HEK293 (cell line): ENCODE results near the gene CREB5.

ENCODE experiments used
- CTCF ChIA-PET: fragments of 350-600 bp; formaldehyde crosslinking; extraction: SDS; loops from one replicate; lab custom pipeline; 2021; ENCODE audit warnings: antibody characterized with exemption; lab: Yijun Ruan, JAX
- POLR2A ChIA-PET: fragments of 300-600 bp; formaldehyde crosslinking; extraction: SDS; loops from one replicate; lab custom pipeline; 2020; ENCODE audit warnings: antibody characterized with exemption, inconsistent platforms; lab: Yijun Ruan, JAX
- H3K27ac ChIP-seq: fragments of 200-500 bp; sonication (Bioruptor generic); 2 replicates; pipeline ENCODE4 v1.5.1; 2014; ENCODE audit warnings: low read depth, low read length, control low read depth, inconsistent platforms; ENCODE audit errors: extremely low read depth
- H3K36me3 ChIP-seq, 2 experiments: fragments of 200-500 bp in 1 of 2; sonication (Bioruptor generic) in 1 of 2; 1 replicate in 1 of 2; 2 replicates in 1 of 2; pipeline ENCODE4 v1.5.1; 2014 to 2017; ENCODE audit warnings: inconsistent platforms in 2 of 2, low read length in 2 of 2; ENCODE audit not compliant: control insufficient read depth in 2 of 2, insufficient read depth in 1 of 2
- H3K4me1 ChIP-seq: fragments of 200-500 bp; sonication (Bioruptor generic); 2 replicates; pipeline ENCODE4 v1.5.1; 2014; ENCODE audit warnings: mild to moderate bottlenecking, low read length, inconsistent platforms; ENCODE audit not compliant: control insufficient read depth, insufficient read depth
- H3K4me3 ChIP-seq: 2 replicates; pipeline ENCODE4 v1.5.1; 2011; ENCODE audit warnings: low read depth, mild to moderate bottlenecking, control low read depth, low read length, moderate library complexity
- H3K9me3 ChIP-seq: fragments of 200-500 bp; sonication (Bioruptor generic); 2 replicates; pipeline ENCODE4 v1.5.1; 2014; ENCODE audit warnings: low read depth, low read length, inconsistent platforms; ENCODE audit not compliant: control insufficient read depth, insufficient read depth
- KLF16 ChIP-seq: fragments of 450-650 bp; formaldehyde crosslinking; IDR thresholded peaks from 2 replicates; pipeline ENCODE4 v1.5.1; 2017; ENCODE audit warnings: missing biosample characterization, missing genetic modification characterization
- MEIS1 ChIP-seq: sonication (generic); formaldehyde crosslinking; IDR thresholded peaks from 2 replicates; pipeline ENCODE4 v1.8.1; 2022; ENCODE audit warnings: missing genetic modification reagents, mild to moderate bottlenecking, borderline replicate concordance
- MYNN ChIP-seq: fragments of 450-650 bp; formaldehyde crosslinking; IDR thresholded peaks from 2 replicates; pipeline ENCODE4 v1.5.1; 2016; ENCODE audit warnings: missing biosample characterization, missing genetic modification characterization, borderline replicate concordance
- SCRT2 ChIP-seq: fragments of 450-650 bp; formaldehyde crosslinking; IDR thresholded peaks from 2 replicates; pipeline ENCODE4 v1.5.1; 2016; ENCODE audit warnings: missing biosample characterization, missing genetic modification characterization
- SP2 ChIP-seq: fragments of 450-650 bp; formaldehyde crosslinking; IDR thresholded peaks from 2 replicates; pipeline ENCODE4 v1.5.1; 2016; ENCODE audit warnings: missing biosample characterization, missing genetic modification characterization
- ZEB2 ChIP-seq: fragments of 450-650 bp; formaldehyde crosslinking; IDR thresholded peaks from 2 replicates; pipeline ENCODE4 v1.5.1; 2016; ENCODE audit warnings: missing biosample characterization, missing genetic modification characterization
- ZNF16 ChIP-seq: fragments of 450-650 bp; formaldehyde crosslinking; IDR thresholded peaks from 2 replicates; pipeline ENCODE4 v1.5.1; 2016; ENCODE audit warnings: low read depth, missing biosample characterization, missing genetic modification characterization
- ZNF174 ChIP-seq: fragments of 450-650 bp; formaldehyde crosslinking; IDR thresholded peaks from 2 replicates; pipeline ENCODE4 v1.5.0; 2017; ENCODE audit warnings: missing biosample characterization, mild to moderate bottlenecking, missing genetic modification characterization
- ZNF423 ChIP-seq: fragments of 450-650 bp; formaldehyde crosslinking; IDR thresholded peaks from 2 replicates; pipeline ENCODE4 v1.5.1; 2016; ENCODE audit warnings: missing biosample characterization, missing genetic modification characterization
- ZNF48 ChIP-seq: fragments of 450-650 bp; formaldehyde crosslinking; IDR thresholded peaks from 2 replicates; pipeline ENCODE4 v1.5.1; 2016; ENCODE audit warnings: missing biosample characterization, missing genetic modification characterization
- ZNF501 ChIP-seq: fragments of 450-650 bp; formaldehyde crosslinking; IDR thresholded peaks from 2 replicates; pipeline ENCODE4 v1.5.1; 2016; ENCODE audit warnings: missing biosample characterization, missing genetic modification characterization
- ZNF626 ChIP-seq: fragments of 450-650 bp; sonication (Bioruptor Pico); formaldehyde crosslinking; IDR thresholded peaks from 2 replicates; pipeline ENCODE4 v1.5.1; 2018; ENCODE audit warnings: missing biosample characterization, missing genetic modification characterization, inconsistent platforms
- ZNF670 ChIP-seq: fragments of 450-650 bp; formaldehyde crosslinking; IDR thresholded peaks from 2 replicates; pipeline ENCODE4 v1.5.1; 2016; ENCODE audit warnings: missing biosample characterization, missing genetic modification characterization, low read depth
- TF ChIP-seq, protein P1 (sequence below): fragments of 450-650 bp; formaldehyde crosslinking; IDR thresholded peaks from 2 replicates; pipeline ENCODE4 v1.5.1; 2016; ENCODE audit warnings: missing biosample characterization, missing genetic modification characterization
- TF ChIP-seq, protein P2 (sequence below): fragments of 450-650 bp; formaldehyde crosslinking; IDR thresholded peaks from 2 replicates; pipeline ENCODE4 v1.5.1; 2016; ENCODE audit warnings: missing biosample characterization, missing genetic modification characterization, low read depth
- TF ChIP-seq, protein P3 (sequence below): fragments of 450-650 bp; formaldehyde crosslinking; IDR thresholded peaks from 2 replicates; pipeline ENCODE4 v1.5.1; 2016; ENCODE audit warnings: missing biosample characterization, missing genetic modification characterization
- TF ChIP-seq, protein P4 (sequence below): fragments of 450-650 bp; formaldehyde crosslinking; IDR thresholded peaks from 2 replicates; pipeline ENCODE4 v1.5.1; 2016; ENCODE audit warnings: missing biosample characterization, missing genetic modification characterization
- TF ChIP-seq, protein P5 (sequence below): fragments of 450-650 bp; formaldehyde crosslinking; IDR thresholded peaks from 2 replicates; pipeline ENCODE4 v1.5.1; 2017; ENCODE audit warnings: missing biosample characterization, missing genetic modification characterization
- TF ChIP-seq, protein P6 (sequence below): fragments of 450-650 bp; formaldehyde crosslinking; IDR thresholded peaks from 2 replicates; pipeline ENCODE4 v1.5.1; 2016; ENCODE audit warnings: missing biosample characterization, missing genetic modification characterization
- TF ChIP-seq, protein P7 (sequence below): fragments of 450-650 bp; IDR thresholded peaks from 2 replicates; pipeline ENCODE4 v1.5.1; 2018; ENCODE audit warnings: missing biosample characterization, missing genetic modification characterization

CREB5 gene

DNA sequence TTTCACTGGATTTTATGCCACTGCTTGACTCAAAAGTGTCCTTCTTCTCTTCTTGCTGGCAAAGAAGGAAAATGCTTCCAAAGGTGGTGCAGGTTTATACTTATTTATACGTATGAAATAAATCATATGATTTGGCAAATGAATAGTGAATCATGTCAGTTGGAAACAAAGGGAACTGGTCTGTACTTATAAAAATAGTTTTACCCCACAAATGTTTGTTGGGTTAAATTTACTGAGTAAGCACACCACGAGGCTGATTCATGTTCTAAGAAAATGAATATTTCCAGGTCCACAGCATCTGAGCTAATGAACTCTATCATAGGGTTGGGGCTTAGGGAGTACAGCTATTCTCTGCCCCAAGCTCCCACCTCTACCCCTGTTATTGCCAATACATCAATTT, 313.6 kb downstream of the CREB5 start:
- TF ChIP-seq ZNF48 (no peak), ZNF670 (no peak), ZNF501 (tag by site-specific recombination) (no peak), MEIS1 (no peak), ZEB2 (tag by site-specific recombination) (no peak), ZNF626 (tag by site-specific recombination) (no peak), KLF16 (tag by site-specific recombination) (no peak), ZNF423 (tag by site-specific recombination) (no peak), ZNF174 (tag by site-specific recombination) (no peak), SP2 (tag by site-specific recombination) (no peak), SCRT2 (tag by site-specific recombination) (no peak), ZNF16 (tag by site-specific recombination) (no peak), MYNN (no peak)
- TF ChIP-seq, protein P1, sequence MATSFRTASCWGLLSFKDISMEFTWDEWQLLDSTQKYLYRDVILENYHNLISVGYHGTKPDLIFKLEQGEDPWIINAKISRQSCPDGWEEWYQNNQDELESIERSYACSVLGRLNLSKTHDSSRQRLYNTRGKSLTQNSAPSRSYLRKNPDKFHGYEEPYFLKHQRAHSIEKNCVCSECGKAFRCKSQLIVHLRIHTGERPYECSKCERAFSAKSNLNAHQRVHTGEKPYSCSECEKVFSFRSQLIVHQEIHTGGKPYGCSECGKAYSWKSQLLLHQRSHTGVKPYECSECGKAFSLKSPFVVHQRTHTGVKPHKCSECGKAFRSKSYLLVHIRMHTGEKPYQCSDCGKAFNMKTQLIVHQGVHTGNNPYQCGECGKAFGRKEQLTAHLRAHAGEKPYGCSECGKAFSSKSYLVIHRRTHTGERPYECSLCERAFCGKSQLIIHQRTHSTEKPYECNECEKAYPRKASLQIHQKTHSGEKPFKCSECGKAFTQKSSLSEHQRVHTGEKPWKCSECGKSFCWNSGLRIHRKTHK (tag by site-specific recombination) = no peak
- TF ChIP-seq, protein P2, sequence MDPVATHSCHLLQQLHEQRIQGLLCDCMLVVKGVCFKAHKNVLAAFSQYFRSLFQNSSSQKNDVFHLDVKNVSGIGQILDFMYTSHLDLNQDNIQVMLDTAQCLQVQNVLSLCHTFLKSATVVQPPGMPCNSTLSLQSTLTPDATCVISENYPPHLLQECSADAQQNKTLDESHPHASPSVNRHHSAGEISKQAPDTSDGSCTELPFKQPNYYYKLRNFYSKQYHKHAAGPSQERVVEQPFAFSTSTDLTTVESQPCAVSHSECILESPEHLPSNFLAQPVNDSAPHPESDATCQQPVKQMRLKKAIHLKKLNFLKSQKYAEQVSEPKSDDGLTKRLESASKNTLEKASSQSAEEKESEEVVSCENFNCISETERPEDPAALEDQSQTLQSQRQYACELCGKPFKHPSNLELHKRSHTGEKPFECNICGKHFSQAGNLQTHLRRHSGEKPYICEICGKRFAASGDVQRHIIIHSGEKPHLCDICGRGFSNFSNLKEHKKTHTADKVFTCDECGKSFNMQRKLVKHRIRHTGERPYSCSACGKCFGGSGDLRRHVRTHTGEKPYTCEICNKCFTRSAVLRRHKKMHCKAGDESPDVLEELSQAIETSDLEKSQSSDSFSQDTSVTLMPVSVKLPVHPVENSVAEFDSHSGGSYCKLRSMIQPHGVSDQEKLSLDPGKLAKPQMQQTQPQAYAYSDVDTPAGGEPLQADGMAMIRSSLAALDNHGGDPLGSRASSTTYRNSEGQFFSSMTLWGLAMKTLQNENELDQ (tag by site-specific recombination) = no peak
- TF ChIP-seq, protein P3, sequence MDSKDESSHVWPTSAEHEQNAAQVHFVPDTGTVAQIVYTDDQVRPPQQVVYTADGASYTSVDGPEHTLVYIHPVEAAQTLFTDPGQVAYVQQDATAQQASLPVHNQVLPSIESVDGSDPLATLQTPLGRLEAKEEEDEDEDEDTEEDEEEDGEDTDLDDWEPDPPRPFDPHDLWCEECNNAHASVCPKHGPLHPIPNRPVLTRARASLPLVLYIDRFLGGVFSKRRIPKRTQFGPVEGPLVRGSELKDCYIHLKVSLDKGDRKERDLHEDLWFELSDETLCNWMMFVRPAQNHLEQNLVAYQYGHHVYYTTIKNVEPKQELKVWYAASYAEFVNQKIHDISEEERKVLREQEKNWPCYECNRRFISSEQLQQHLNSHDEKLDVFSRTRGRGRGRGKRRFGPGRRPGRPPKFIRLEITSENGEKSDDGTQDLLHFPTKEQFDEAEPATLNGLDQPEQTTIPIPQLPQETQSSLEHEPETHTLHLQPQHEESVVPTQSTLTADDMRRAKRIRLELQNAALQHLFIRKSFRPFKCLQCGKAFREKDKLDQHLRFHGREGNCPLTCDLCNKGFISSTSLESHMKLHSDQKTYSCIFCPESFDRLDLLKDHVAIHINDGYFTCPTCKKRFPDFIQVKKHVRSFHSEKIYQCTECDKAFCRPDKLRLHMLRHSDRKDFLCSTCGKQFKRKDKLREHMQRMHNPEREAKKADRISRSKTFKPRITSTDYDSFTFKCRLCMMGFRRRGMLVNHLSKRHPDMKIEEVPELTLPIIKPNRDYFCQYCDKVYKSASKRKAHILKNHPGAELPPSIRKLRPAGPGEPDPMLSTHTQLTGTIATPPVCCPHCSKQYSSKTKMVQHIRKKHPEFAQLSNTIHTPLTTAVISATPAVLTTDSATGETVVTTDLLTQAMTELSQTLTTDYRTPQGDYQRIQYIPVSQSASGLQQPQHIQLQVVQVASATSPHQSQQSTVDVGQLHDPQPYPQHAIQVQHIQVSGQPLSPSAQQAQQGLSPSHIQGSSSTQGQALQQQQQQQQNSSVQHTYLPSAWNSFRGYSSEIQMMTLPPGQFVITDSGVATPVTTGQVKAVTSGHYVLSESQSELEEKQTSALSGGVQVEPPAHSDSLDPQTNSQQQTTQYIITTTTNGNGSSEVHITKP (tag by site-specific recombination) = no peak
- TF ChIP-seq, protein P4, sequence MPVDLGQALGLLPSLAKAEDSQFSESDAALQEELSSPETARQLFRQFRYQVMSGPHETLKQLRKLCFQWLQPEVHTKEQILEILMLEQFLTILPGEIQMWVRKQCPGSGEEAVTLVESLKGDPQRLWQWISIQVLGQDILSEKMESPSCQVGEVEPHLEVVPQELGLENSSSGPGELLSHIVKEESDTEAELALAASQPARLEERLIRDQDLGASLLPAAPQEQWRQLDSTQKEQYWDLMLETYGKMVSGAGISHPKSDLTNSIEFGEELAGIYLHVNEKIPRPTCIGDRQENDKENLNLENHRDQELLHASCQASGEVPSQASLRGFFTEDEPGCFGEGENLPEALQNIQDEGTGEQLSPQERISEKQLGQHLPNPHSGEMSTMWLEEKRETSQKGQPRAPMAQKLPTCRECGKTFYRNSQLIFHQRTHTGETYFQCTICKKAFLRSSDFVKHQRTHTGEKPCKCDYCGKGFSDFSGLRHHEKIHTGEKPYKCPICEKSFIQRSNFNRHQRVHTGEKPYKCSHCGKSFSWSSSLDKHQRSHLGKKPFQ (tag by site-specific recombination) = no peak
- TF ChIP-seq, protein P5, sequence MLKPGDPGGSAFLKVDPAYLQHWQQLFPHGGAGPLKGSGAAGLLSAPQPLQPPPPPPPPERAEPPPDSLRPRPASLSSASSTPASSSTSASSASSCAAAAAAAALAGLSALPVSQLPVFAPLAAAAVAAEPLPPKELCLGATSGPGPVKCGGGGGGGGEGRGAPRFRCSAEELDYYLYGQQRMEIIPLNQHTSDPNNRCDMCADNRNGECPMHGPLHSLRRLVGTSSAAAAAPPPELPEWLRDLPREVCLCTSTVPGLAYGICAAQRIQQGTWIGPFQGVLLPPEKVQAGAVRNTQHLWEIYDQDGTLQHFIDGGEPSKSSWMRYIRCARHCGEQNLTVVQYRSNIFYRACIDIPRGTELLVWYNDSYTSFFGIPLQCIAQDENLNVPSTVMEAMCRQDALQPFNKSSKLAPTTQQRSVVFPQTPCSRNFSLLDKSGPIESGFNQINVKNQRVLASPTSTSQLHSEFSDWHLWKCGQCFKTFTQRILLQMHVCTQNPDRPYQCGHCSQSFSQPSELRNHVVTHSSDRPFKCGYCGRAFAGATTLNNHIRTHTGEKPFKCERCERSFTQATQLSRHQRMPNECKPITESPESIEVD (tag by site-specific recombination) = no peak
- TF ChIP-seq, protein P6, sequence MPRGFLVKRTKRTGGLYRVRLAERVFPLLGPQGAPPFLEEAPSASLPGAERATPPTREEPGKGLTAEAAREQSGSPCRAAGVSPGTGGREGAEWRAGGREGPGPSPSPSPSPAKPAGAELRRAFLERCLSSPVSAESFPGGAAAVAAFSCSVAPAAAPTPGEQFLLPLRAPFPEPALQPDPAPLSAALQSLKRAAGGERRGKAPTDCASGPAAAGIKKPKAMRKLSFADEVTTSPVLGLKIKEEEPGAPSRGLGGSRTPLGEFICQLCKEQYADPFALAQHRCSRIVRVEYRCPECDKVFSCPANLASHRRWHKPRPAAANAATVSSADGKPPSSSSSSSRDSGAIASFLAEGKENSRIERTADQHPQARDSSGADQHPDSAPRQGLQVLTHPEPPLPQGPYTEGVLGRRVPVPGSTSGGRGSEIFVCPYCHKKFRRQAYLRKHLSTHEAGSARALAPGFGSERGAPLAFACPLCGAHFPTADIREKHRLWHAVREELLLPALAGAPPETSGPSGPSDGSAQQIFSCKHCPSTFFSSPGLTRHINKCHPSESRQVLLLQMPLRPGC (tag by site-specific recombination) = no peak
- TF ChIP-seq, protein P7, sequence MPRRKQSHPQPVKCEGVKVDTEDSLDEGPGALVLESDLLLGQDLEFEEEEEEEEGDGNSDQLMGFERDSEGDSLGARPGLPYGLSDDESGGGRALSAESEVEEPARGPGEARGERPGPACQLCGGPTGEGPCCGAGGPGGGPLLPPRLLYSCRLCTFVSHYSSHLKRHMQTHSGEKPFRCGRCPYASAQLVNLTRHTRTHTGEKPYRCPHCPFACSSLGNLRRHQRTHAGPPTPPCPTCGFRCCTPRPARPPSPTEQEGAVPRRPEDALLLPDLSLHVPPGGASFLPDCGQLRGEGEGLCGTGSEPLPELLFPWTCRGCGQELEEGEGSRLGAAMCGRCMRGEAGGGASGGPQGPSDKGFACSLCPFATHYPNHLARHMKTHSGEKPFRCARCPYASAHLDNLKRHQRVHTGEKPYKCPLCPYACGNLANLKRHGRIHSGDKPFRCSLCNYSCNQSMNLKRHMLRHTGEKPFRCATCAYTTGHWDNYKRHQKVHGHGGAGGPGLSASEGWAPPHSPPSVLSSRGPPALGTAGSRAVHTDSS = no peak
- Histone ChIP-seq H3K36me3 (no peaks in the 10 kb centered on the region), H3K27ac (no peak overlapping the region), H3K9me3 (no peaks in the 10 kb centered on the region), H3K4me3 (no peak overlapping the region), H3K4me1 (peaks cover 22% of the 10 kb centered on the region)
- POLR2A ChIA-PET = no interaction called here
- CTCF ChIA-PET = no interaction called here
